GM18873 (cell line): ENCODE results near the gene WDFY3.

ENCODE experiments used
- ATAC-seq: cut with Tn5 transposase; IDR thresholded peaks from one replicate; pipeline ENCODE4 v1.9.1; 2021; ENCODE audit warnings: mild to moderate bottlenecking, moderate library complexity, moderate number of reproducible peaks; ENCODE audit not compliant: unreplicated experiment, low FRiP score

Gene WDFY3

GRCh38 chr4:84952004-84952403 is 14.5 kb downstream of the WDFY3 start:
- no peak for ATAC-seq

GRCh38 chr4:84948056-84948455 is 18.4 kb downstream of the WDFY3 start:
- ATAC-seq: no peak

- no peak for ATAC-seq
Measured at GRCh38 chr4:84944947-84945346, 21.5 kb downstream of the WDFY3 start.

GRCh38 chr4:84940960-84941359 is 25.5 kb downstream of the WDFY3 start:
- no peak for ATAC-seq

- ATAC-seq: no peak
Measured at GRCh38 chr4:84939113-84939512, 27.4 kb downstream of the WDFY3 start.

- ATAC-seq: no peak
Measured at GRCh38 chr4:84938316-84938715, 28.2 kb downstream of the WDFY3 start.

- no peak for ATAC-seq
Measured at GRCh38 chr4:84937381-84937977, 29.0 kb downstream of the WDFY3 start.

GRCh38 chr4:84936123-84936522 is 30.4 kb downstream of the WDFY3 start:
- no peak for ATAC-seq

GRCh38 chr4:84932462-84932861 is 34.0 kb downstream of the WDFY3 start:
- ATAC-seq: no peak

GRCh38 chr4:84931961-84932360 is 34.5 kb downstream of the WDFY3 start:
- no peak for ATAC-seq

GRCh38 chr4:84931274-84931673 is 35.2 kb downstream of the WDFY3 start:
- ATAC-seq: no peak

- no peak for ATAC-seq
Measured at GRCh38 chr4:84928089-84928488, 38.4 kb downstream of the WDFY3 start.

- no peak for ATAC-seq
Measured at GRCh38 chr4:84927428-84927827, 39.1 kb downstream of the WDFY3 start.

- ATAC-seq: no peak
Measured at GRCh38 chr4:84925558-84925957, 40.9 kb downstream of the WDFY3 start.

- ATAC-seq: no peak
Measured at GRCh38 chr4:84924434-84924833, 42.1 kb downstream of the WDFY3 start.

- ATAC-seq: no peak
Measured at GRCh38 chr4:84920617-84921016, 45.9 kb downstream of the WDFY3 start.

- no peak for ATAC-seq
Measured at GRCh38 chr4:84917869-84918600, 48.5 kb downstream of the WDFY3 start.

GRCh38 chr4:84917086-84917821 is 49.2 kb downstream of the WDFY3 start:
- ATAC-seq: no peak

GRCh38 chr4:84916227-84916626 is 50.3 kb downstream of the WDFY3 start:
- ATAC-seq: no peak

- no peak for ATAC-seq
Measured at GRCh38 chr4:84915396-84915780, 51.1 kb downstream of the WDFY3 start.

- no peak for ATAC-seq
Measured at GRCh38 chr4:84914686-84915395, 51.6 kb downstream of the WDFY3 start.
